HepG2 (cell line): ENCODE results near the gene THRB. TPM values are rescaled to one million over a fixed set of nuclear protein-coding genes. Genes with fewer than 3 reads are reported as not detected.
A peak's percentile ranks its signal among the peaks of the same experiment; 100 is the strongest.

Experiments used
- CCDC6 ChIP-seq: sonication (generic); formaldehyde crosslinking; IDR thresholded peaks from 2 replicates; pipeline ENCODE4 v1.8.1; 2022; ENCODE audit warnings: mild to moderate bottlenecking, missing genetic modification reagents, moderate library complexity
- CEBPG ChIP-seq: IDR thresholded peaks from 2 replicates; pipeline ENCODE4 v1.6.1; 2016
- HNF4A ChIP-seq: sonication (generic); formaldehyde crosslinking; IDR thresholded peaks from 2 replicates; pipeline ENCODE4 v1.4.0; 2020; ENCODE audit warnings: missing genetic modification reagents
- MAFF ChIP-seq: IDR thresholded peaks from 2 replicates; pipeline ENCODE4 v1.6.1; 2011; ENCODE audit warnings: low read depth, low read length, improper control_type of control experiment
- MTA3 ChIP-seq: sonication (generic); formaldehyde crosslinking; IDR thresholded peaks from 2 replicates; pipeline ENCODE4 v1.4.0; 2020; ENCODE audit warnings: missing genetic modification reagents
- NCOA5 ChIP-seq: sonication (generic); formaldehyde crosslinking; IDR thresholded peaks from 2 replicates; pipeline ENCODE4 v1.4.0; 2020; ENCODE audit warnings: missing genetic modification reagents
- POGZ ChIP-seq: sonication (generic); formaldehyde crosslinking; IDR thresholded peaks from 2 replicates; pipeline ENCODE4 v1.4.0; 2020; ENCODE audit warnings: mild to moderate bottlenecking, missing genetic modification reagents
- ZFY ChIP-seq: sonication (generic); formaldehyde crosslinking; IDR thresholded peaks from 2 replicates; pipeline ENCODE4 v1.4.0; 2020; ENCODE audit warnings: missing genetic modification reagents
- ZNF468 ChIP-seq: sonication (generic); formaldehyde crosslinking; IDR thresholded peaks from 2 replicates; pipeline ENCODE4 v1.8.0; 2022; ENCODE audit warnings: mild to moderate bottlenecking, moderate library complexity, missing genetic modification reagents
- polyA plus RNA-seq, 8 experiments: library from polyadenylated mRNA; depleted of rRNA in 3 of 8; stranded (reverse) in 7 of 8; unstranded in 1 of 8; fragments of >200 nt; fragmentation: Illumina TruSeq in 4 of 8; extraction: Trizol in 4 of 8; gene quantifications; 2 replicates each; pipeline versions ENCODE4 v1.2.1 to v1.2.3, GENCODE V29; 2011 to 2016; ENCODE audit warnings: low read depth in 4 of 8, missing spikeins in 1 of 8, mixed read lengths in 1 of 8; ENCODE audit not compliant: insufficient read depth in 1 of 8
- total RNA-seq, 5 experiments: library from RNA; depleted of rRNA; stranded (reverse); fragments of >200 nt; fragmentation: Illumina TruSeq; extraction: Trizol; gene quantifications; 2 replicates each; pipeline ENCODE4 v1.2.3, GENCODE V29; 2016; ENCODE audit warnings: low read depth in 1 of 5
- TF ChIP-seq, protein P1 (sequence below): IDR thresholded peaks from 2 replicates; pipeline ENCODE4 v1.6.1; 2016; ENCODE audit warnings: missing genetic modification reagents, missing compliant biosample characterization
- TF ChIP-seq, protein P2 (sequence below): sonication (generic); formaldehyde crosslinking; IDR thresholded peaks from 2 replicates; pipeline ENCODE4 v1.4.0; 2020; ENCODE audit warnings: missing genetic modification reagents
- TF ChIP-seq, protein P3 (sequence below): sonication (generic); IDR thresholded peaks from 2 replicates; pipeline ENCODE4 v1.6.1; 2016; ENCODE audit warnings: low read depth, borderline replicate concordance

THRB gene
- total and polyA plus RNA-seq, 2 of the 13 experiments (the other 11 are each of a cell fraction or from before 2014, with no cell fraction given): 4.7 to 22.7 TPM

DNA sequence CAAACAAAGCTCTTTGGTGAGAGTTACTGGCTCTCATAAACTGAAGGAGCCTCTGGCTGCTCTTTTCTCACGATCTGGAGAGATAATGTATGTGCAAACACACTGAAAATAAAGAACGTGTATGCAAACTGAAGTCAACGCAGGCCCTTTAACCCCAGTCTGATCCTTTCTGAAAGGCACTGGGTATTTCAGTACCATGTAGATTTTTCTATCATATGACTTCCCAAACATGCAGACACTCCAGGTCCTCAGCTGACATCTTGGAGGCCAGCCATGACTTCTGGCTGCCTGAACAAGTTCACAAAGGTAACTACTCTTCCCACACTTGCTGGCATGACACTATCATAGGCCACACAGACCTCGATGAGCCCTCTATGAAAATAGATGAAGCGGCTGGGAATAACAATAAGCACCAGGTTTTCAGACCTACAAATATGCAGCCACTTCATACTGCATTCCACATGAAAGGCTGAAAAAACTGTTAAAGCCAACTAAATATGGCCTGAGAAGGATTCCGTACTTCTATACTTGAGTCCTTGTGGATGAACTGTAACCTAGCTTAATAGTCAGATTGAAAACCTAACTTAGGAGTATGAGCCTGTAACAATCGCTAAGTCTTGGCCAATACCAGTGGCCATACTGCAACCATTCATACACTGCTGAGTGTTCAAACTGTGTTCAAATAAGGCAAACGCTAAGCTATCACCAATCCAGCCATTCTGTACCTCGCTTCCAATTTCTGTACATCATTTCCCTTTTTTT is 121.3 kb downstream of the THRB start (continued):
- TF ChIP-seq MAFF: no peak
- TF ChIP-seq, protein P1, sequence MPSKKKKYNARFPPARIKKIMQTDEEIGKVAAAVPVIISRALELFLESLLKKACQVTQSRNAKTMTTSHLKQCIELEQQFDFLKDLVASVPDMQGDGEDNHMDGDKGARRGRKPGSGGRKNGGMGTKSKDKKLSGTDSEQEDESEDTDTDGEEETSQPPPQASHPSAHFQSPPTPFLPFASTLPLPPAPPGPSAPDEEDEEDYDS (CRISPR knock-in tag): 0 out of 2 replicates have a peak, but pooled peaks have one; percentile 14
- TF ChIP-seq MTA3: no peak
- TF ChIP-seq, protein P2, sequence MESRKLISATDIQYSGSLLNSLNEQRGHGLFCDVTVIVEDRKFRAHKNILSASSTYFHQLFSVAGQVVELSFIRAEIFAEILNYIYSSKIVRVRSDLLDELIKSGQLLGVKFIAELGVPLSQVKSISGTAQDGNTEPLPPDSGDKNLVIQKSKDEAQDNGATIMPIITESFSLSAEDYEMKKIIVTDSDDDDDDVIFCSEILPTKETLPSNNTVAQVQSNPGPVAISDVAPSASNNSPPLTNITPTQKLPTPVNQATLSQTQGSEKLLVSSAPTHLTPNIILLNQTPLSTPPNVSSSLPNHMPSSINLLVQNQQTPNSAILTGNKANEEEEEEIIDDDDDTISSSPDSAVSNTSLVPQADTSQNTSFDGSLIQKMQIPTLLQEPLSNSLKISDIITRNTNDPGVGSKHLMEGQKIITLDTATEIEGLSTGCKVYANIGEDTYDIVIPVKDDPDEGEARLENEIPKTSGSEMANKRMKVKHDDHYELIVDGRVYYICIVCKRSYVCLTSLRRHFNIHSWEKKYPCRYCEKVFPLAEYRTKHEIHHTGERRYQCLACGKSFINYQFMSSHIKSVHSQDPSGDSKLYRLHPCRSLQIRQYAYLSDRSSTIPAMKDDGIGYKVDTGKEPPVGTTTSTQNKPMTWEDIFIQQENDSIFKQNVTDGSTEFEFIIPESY: peak; percentile 80
- TF ChIP-seq ZNF468 (CRISPR knock-in tag): no peak
- TF ChIP-seq POGZ (CRISPR knock-in tag): 0 out of 2 replicates have a peak, but pooled peaks have one; percentile 23
- TF ChIP-seq, protein P3, sequence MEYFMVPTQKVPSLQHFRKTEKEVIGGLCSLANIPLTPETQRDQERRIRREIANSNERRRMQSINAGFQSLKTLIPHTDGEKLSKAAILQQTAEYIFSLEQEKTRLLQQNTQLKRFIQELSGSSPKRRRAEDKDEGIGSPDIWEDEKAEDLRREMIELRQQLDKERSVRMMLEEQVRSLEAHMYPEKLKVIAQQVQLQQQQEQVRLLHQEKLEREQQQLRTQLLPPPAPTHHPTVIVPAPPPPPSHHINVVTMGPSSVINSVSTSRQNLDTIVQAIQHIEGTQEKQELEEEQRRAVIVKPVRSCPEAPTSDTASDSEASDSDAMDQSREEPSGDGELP: peak; percentile 29; the same call in 1 of the 2 replicates
- TF ChIP-seq NCOA5 (CRISPR knock-in tag): no peak
- TF ChIP-seq ZFY (CRISPR knock-in tag): 0 out of 2 replicates have a peak, but pooled peaks have one; percentile 20
- TF ChIP-seq CCDC6: 0 out of 2 replicates have a peak, but pooled peaks have one; percentile 11
- TF ChIP-seq HNF4A (CRISPR knock-in tag): peak; percentile 14; the same call in 1 of the 2 replicates
- peak; percentile 28; the same call in 1 of the 2 replicates for TF ChIP-seq CEBPG (CRISPR knock-in tag)
